Measurements from ENCODE around the gene FGD3.

Gene FGD3

GRCh38 chr9:92982130-92982529 lies 34.8 kb downstream of the FGD3 start:
- no peak for TF ChIP-seq ZFX (IDR thresholded peaks at IDR 0.05)
- no peak for TF ChIP-seq CTCF (conservative IDR thresholded peaks at IDR 0.05)
- no peak overlapping the region for H3K27ac ChIP-seq

- TF ChIP-seq ZFX (IDR thresholded peaks at IDR 0.05) (no peak), CTCF (conservative IDR thresholded peaks at IDR 0.05) (no peak)
- H3K27ac ChIP-seq: no peak overlapping the region
Observed at GRCh38 chr9:92983984-92984589, 36.8 kb downstream of the FGD3 start.

GRCh38 chr9:92984976-92985375 lies 37.7 kb downstream of the FGD3 start:
- no peak overlapping the region for H3K27ac ChIP-seq
- TF ChIP-seq CTCF (conservative IDR thresholded peaks at IDR 0.05): no peak
- no peak for TF ChIP-seq ZFX (IDR thresholded peaks at IDR 0.05)

GRCh38 chr9:92986176-92987119 lies 39.1 kb downstream of the FGD3 start:
- TF ChIP-seq CTCF (conservative IDR thresholded peaks at IDR 0.05) (peak; percentile 63), ZFX (IDR thresholded peaks at IDR 0.05) (no peak)
- H3K27ac ChIP-seq: no peak overlapping the region

GRCh38 chr9:92988215-92988768 lies 41.0 kb downstream of the FGD3 start:
- TF ChIP-seq ZFX (IDR thresholded peaks at IDR 0.05) (no peak), CTCF (conservative IDR thresholded peaks at IDR 0.05) (no peak)
- no peak overlapping the region for H3K27ac ChIP-seq

GRCh38 chr9:92989561-92989960 lies 42.2 kb downstream of the FGD3 start:
- TF ChIP-seq CTCF (conservative IDR thresholded peaks at IDR 0.05) (no peak), ZFX (IDR thresholded peaks at IDR 0.05) (no peak)
- no peak overlapping the region for H3K27ac ChIP-seq

GRCh38 chr9:92990461-92990860 lies 43.1 kb downstream of the FGD3 start:
- no peak overlapping the region for H3K27ac ChIP-seq
- TF ChIP-seq ZFX (IDR thresholded peaks at IDR 0.05) (no peak), CTCF (conservative IDR thresholded peaks at IDR 0.05) (no peak)

All from C4-2B (cell line).